HepG2 (cell line): ENCODE data around the gene SLC13A5. TPM values are rescaled to one million over a fixed set of nuclear protein-coding genes. Genes with fewer than 3 reads are reported as not detected.

Source experiments
- ARHGAP35 ChIP-seq: sonication (generic); formaldehyde crosslinking; IDR thresholded peaks from 2 replicates; pipeline ENCODE4 v1.9.0; 2022; ENCODE audit warnings: mild to moderate bottlenecking, inconsistent platforms, moderate library complexity, missing genetic modification reagents, borderline replicate concordance
- ASH2L ChIP-seq: fragments of 300-600, 200-600 bp; sonication (generic); IDR thresholded peaks from 2 replicates; pipeline ENCODE4 v1.7.0; 2017; ENCODE audit warnings: low read depth, mild to moderate bottlenecking, moderate library complexity, mixed read lengths, low read length; ENCODE audit not compliant: insufficient read length
- ATRX ChIP-seq: sonication (generic); formaldehyde crosslinking; IDR thresholded peaks from 2 replicates; pipeline ENCODE4 v1.4.0; 2020; ENCODE audit warnings: missing genetic modification reagents, borderline replicate concordance
- CCAR2 ChIP-seq: fragments of 200-400 bp; formaldehyde crosslinking; optimal IDR thresholded peaks from 2 replicates; pipeline ENCODE3; 2018; ENCODE audit warnings: low read depth, mild to moderate bottlenecking, low read length, moderate library complexity
- CENPT ChIP-seq: sonication (generic); formaldehyde crosslinking; IDR thresholded peaks from 2 replicates; pipeline ENCODE4 v1.8.0; 2022; ENCODE audit warnings: low read depth, mild to moderate bottlenecking, moderate library complexity, missing genetic modification reagents
- GTF3A ChIP-seq: sonication (generic); formaldehyde crosslinking; conservative IDR thresholded peaks from 2 replicates; pipeline ENCODE4 v1.4.0; 2020; ENCODE audit warnings: mild to moderate bottlenecking, missing genetic modification reagents
- HOXA7 ChIP-seq: sonication (generic); formaldehyde crosslinking; IDR thresholded peaks from 2 replicates; pipeline ENCODE4 v1.8.1; 2022; ENCODE audit warnings: mild to moderate bottlenecking, missing genetic modification reagents, moderate library complexity
- KDM2A ChIP-seq: sonication (generic); formaldehyde crosslinking; IDR thresholded peaks from 2 replicates; pipeline ENCODE4 v1.4.0; 2020; ENCODE audit warnings: low read depth, missing genetic modification reagents, borderline replicate concordance
- KDM5B ChIP-seq: sonication (generic); formaldehyde crosslinking; IDR thresholded peaks from 2 replicates; pipeline ENCODE4 v1.4.0; 2020; ENCODE audit warnings: missing genetic modification reagents, mild to moderate bottlenecking, borderline replicate concordance
- KLF6 ChIP-seq: IDR thresholded peaks from 2 replicates; pipeline ENCODE4 v1.8.0; 2016; ENCODE audit warnings: missing biosample characterization, missing genetic modification reagents
- KLF9 ChIP-seq: IDR thresholded peaks from 2 replicates; pipeline ENCODE4 v1.6.1; 2016; ENCODE audit warnings: low read depth
- MIER3 ChIP-seq: IDR thresholded peaks from 2 replicates; pipeline ENCODE4 v1.6.1; 2016; ENCODE audit warnings: missing compliant biosample characterization, borderline replicate concordance
- NFKB2 ChIP-seq: sonication (generic); formaldehyde crosslinking; IDR thresholded peaks from 2 replicates; pipeline ENCODE4 v1.4.0; 2020; ENCODE audit warnings: missing genetic modification reagents, borderline replicate concordance
- NR2F2 ChIP-seq: IDR thresholded peaks from 2 replicates; pipeline ENCODE4 v1.6.1; 2012; ENCODE audit warnings: low read depth, inconsistent platforms, borderline replicate concordance
- POLR2A ChIP-seq, 2 experiments: IDR thresholded peaks; 2 replicates each; pipeline ENCODE4 v1.6.1; 2011; ENCODE audit warnings: low read depth in 2 of 2, low read length in 2 of 2, mild to moderate bottlenecking in 1 of 2, moderate library complexity in 1 of 2; ENCODE audit not compliant: insufficient read depth in 1 of 2
- RFX3 ChIP-seq: IDR thresholded peaks from 2 replicates; pipeline ENCODE4 v1.6.1; 2016; ENCODE audit warnings: missing biosample characterization, missing genetic modification reagents
- TARDBP ChIP-seq: sonication (generic); formaldehyde crosslinking; IDR thresholded peaks from 2 replicates; pipeline ENCODE4 v1.8.0; 2022; ENCODE audit warnings: mild to moderate bottlenecking, missing genetic modification reagents
- ZBTB1 ChIP-seq: sonication (generic); formaldehyde crosslinking; IDR thresholded peaks from 2 replicates; pipeline ENCODE4 v1.4.0; 2020; ENCODE audit warnings: missing genetic modification reagents, borderline replicate concordance
- ZBTB7A ChIP-seq: sonication (generic); formaldehyde crosslinking; IDR thresholded peaks from 2 replicates; pipeline ENCODE4 v1.8.0; 2022; ENCODE audit warnings: mild to moderate bottlenecking, missing genetic modification reagents
- ZFX ChIP-seq: sonication (generic); formaldehyde crosslinking; IDR thresholded peaks from 2 replicates; pipeline ENCODE4 v1.4.0; 2020; ENCODE audit warnings: mild to moderate bottlenecking, low read depth, missing genetic modification reagents, moderate library complexity
- ZNF143 ChIP-seq: sonication (generic); formaldehyde crosslinking; IDR thresholded peaks from 2 replicates; pipeline ENCODE4 v1.4.0; 2020; ENCODE audit warnings: missing genetic modification reagents
- ZNF180 ChIP-seq: sonication (generic); formaldehyde crosslinking; IDR thresholded peaks from 2 replicates; pipeline ENCODE4 v1.4.0; 2020; ENCODE audit warnings: low read depth, missing genetic modification reagents, borderline replicate concordance
- ZNF256 ChIP-seq: sonication (generic); formaldehyde crosslinking; conservative IDR thresholded peaks from 2 replicates; pipeline ENCODE4 v1.4.0; 2020; ENCODE audit warnings: missing genetic modification reagents
- ZNF263 ChIP-seq: sonication (generic); formaldehyde crosslinking; IDR thresholded peaks from 2 replicates; pipeline ENCODE4 v1.4.0; 2020; ENCODE audit warnings: missing genetic modification reagents
- ZNF326 ChIP-seq: sonication (generic); formaldehyde crosslinking; IDR thresholded peaks from 2 replicates; pipeline ENCODE4 v1.4.0; 2020; ENCODE audit warnings: missing genetic modification reagents, borderline replicate concordance
- ZNF484 ChIP-seq: sonication (generic); formaldehyde crosslinking; IDR thresholded peaks from 2 replicates; pipeline ENCODE4 v1.5.1; 2020; ENCODE audit warnings: mild to moderate bottlenecking, low read depth, missing genetic modification reagents, borderline replicate concordance
- ZNF530 ChIP-seq: sonication (generic); formaldehyde crosslinking; IDR thresholded peaks from 2 replicates; pipeline ENCODE4 v1.5.0; 2020; ENCODE audit warnings: low read depth, mild to moderate bottlenecking, missing genetic modification reagents
- ZNF546 ChIP-seq: sonication (generic); formaldehyde crosslinking; conservative IDR thresholded peaks from 2 replicates; pipeline ENCODE4 v1.8.1; 2023; ENCODE audit warnings: mild to moderate bottlenecking, missing genetic modification reagents
- ZNF777 ChIP-seq: sonication (generic); formaldehyde crosslinking; IDR thresholded peaks from 2 replicates; pipeline ENCODE4 v1.4.0; 2020; ENCODE audit warnings: missing genetic modification reagents
- ZSCAN9 ChIP-seq: IDR thresholded peaks from 2 replicates; pipeline ENCODE4 v1.6.1; 2016; ENCODE audit warnings: borderline replicate concordance
- polyA plus RNA-seq, 8 experiments: library from polyadenylated mRNA; depleted of rRNA in 3 of 8; stranded (reverse) in 7 of 8; unstranded in 1 of 8; fragments of >200 nt; fragmentation: Illumina TruSeq in 4 of 8; extraction: Trizol in 4 of 8; gene quantifications; 2 replicates each; pipeline versions ENCODE4 v1.2.1 to v1.2.3, GENCODE V29; 2011 to 2016; ENCODE audit warnings: low read depth in 4 of 8, missing spikeins in 1 of 8, mixed read lengths in 1 of 8; ENCODE audit not compliant: insufficient read depth in 1 of 8
- total RNA-seq, 5 experiments: library from RNA; depleted of rRNA; stranded (reverse); fragments of >200 nt; fragmentation: Illumina TruSeq; extraction: Trizol; gene quantifications; 2 replicates each; pipeline ENCODE4 v1.2.3, GENCODE V29; 2016; ENCODE audit warnings: low read depth in 1 of 5
- TF ChIP-seq, protein P1 (sequence below), 2 experiments: sonication (generic) in 1 of 2; formaldehyde crosslinking in 1 of 2; IDR thresholded peaks; 2 replicates each; pipeline versions ENCODE4 v1.5.1 to v1.6.1; 2011 to 2020; ENCODE audit warnings: borderline replicate concordance in 1 of 2, low read depth in 1 of 2, low read length in 1 of 2, mild to moderate bottlenecking in 1 of 2, missing genetic modification reagents in 1 of 2, moderate library complexity in 1 of 2

SLC13A5 gene
- total and polyA plus RNA-seq, 2 of the 13 experiments (the other 11 are each of a cell fraction or from before 2014, with no cell fraction given) = 42.8 to 310 TPM

DNA sequence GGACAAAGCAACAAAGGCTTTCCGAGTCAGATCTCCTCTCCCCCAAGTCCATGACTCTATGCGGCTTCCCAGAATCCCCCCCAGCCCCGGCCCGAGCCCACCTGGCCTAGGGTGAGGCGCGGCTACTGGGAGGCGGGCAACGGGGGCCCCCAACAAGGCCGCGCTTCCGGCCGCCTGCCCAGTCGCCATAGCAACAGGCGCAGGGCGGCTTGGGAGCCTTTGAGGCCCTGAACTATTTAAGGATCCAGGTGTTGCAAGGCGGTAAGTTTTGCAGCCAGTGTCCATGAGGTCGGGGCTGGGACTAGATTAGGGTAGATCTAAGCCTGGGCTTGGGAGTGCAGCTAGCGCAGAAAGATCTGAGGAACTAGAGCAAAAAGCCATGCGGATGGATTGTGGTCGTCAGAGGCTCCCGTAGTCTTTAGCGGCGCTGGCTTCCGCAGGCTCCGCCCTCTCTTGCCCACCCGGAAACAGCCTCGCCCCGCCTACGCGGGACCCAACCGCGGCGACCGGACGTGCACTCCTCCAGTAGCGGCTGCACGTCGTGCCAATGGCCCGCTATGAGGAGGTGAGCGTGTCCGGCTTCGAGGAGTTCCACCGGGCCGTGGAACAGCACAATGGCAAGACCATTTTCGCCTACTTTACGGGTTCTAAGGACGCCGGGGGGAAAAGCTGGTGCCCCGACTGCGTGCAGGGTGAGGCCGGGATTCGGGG is 72.5 kb downstream of the SLC13A5 start, which contains the start of the genes KIAA0753 and TXNDC17 (continued):
- peak; percentile 82; the same call in 1 of the 2 replicates for TF ChIP-seq KDM5B (CRISPR knock-in tag)
- TF ChIP-seq KLF9 = no peak
- TF ChIP-seq ZBTB1 = no peak
- peak; percentile 79 for TF ChIP-seq TARDBP (CRISPR knock-in tag)
- TF ChIP-seq MIER3 (CRISPR knock-in tag) = peak; percentile 41; the same call in 1 of the 2 replicates
- TF ChIP-seq ZNF326 (CRISPR knock-in tag) = no peak
- peak; percentile 87 for TF ChIP-seq ASH2L
- TF ChIP-seq, protein P1, sequence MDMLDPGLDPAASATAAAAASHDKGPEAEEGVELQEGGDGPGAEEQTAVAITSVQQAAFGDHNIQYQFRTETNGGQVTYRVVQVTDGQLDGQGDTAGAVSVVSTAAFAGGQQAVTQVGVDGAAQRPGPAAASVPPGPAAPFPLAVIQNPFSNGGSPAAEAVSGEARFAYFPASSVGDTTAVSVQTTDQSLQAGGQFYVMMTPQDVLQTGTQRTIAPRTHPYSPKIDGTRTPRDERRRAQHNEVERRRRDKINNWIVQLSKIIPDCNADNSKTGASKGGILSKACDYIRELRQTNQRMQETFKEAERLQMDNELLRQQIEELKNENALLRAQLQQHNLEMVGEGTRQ (IDR thresholded peaks at IDR 0.05; ENCODE audit: low read depth, low read length) = no peak
- TF ChIP-seq, protein P1 (CRISPR knock-in tag; IDR thresholded peaks at IDR 0.05; ENCODE audit: borderline replicate concordance) = no peak; the same call in 1 of the 2 replicates
- no peak for TF ChIP-seq CCAR2
- TF ChIP-seq POLR2A (IDR thresholded peaks at IDR 0.05; ENCODE audit: insufficient read depth in 1 of 2, low read depth in 2 of 2, low read length in 2 of 2) = peak; percentile 94 to 98
- no peak; the same call in 1 of the 2 replicates for TF ChIP-seq NFKB2 (CRISPR knock-in tag)
- TF ChIP-seq ZNF546 = peak; percentile 84
- TF ChIP-seq HOXA7 (CRISPR knock-in tag) = no peak
- no peak for TF ChIP-seq ZNF263 (CRISPR knock-in tag)
- no peak for TF ChIP-seq ZNF256
- 0 out of 2 replicates have a peak, but pooled peaks have one; percentile 54 for TF ChIP-seq ARHGAP35 (CRISPR knock-in tag)
- TF ChIP-seq KDM2A (CRISPR knock-in tag) = peak; percentile 99
- TF ChIP-seq GTF3A (CRISPR knock-in tag) = no peak
- peak; percentile 98 for TF ChIP-seq RFX3
- no peak for TF ChIP-seq ZNF530 (CRISPR knock-in tag)
- peak; percentile 22; the same call in 1 of the 2 replicates for TF ChIP-seq NR2F2
- no peak for TF ChIP-seq CENPT (CRISPR knock-in tag)
- TF ChIP-seq ATRX (CRISPR knock-in tag) = no peak
- TF ChIP-seq ZFX (CRISPR knock-in tag) = peak; percentile 97
- 0 out of 2 replicates have a peak, but pooled peaks have one; percentile 54 for TF ChIP-seq ZSCAN9 (CRISPR knock-in tag)
- TF ChIP-seq ZNF484 (CRISPR knock-in tag) = no peak
- peak; percentile 53; the same call in 1 of the 2 replicates for TF ChIP-seq ZBTB7A (CRISPR knock-in tag)
- no peak for TF ChIP-seq ZNF180
- peak; percentile 88 for TF ChIP-seq ZNF777 (CRISPR knock-in tag)
- peak; percentile 88 for TF ChIP-seq ZNF143 (CRISPR knock-in tag)
- TF ChIP-seq KLF6 (CRISPR knock-in tag) = peak; percentile 77
